A673 (cell line): ENCODE measurements around the gene ARHGAP5. TPM values are rescaled to one million over a fixed set of nuclear protein-coding genes. Genes with fewer than 3 reads are reported as not detected.

Experiments
- BruUV-seq: library from RNA; stranded (reverse); fragments of 400-500 nt; replicated peaks from 2 replicates; lab custom pipeline; 2021; lab: Mats Ljungman, UMichigan
- CTCF ChIA-PET: fragments of 300-600 bp; sonication (Branson Sonifier 250); formaldehyde crosslinking; loops from one replicate; lab custom pipeline; 2022; ENCODE audit warnings: antibody characterized with exemption; lab: Charles Lee
- POLR2A ChIA-PET: fragments of 300-600 bp; sonication (Branson Sonifier 250); formaldehyde crosslinking; loops from one replicate; lab custom pipeline; 2022; ENCODE audit warnings: antibody characterized with exemption; ENCODE audit not compliant: low non-redundant PET; lab: Charles Lee
- DNase-seq: peaks from one replicate; pipeline ENCODE4 v3.0.0-alpha.2; 2015; ENCODE audit warnings: low spot score
- H3K27ac ChIP-seq: fragments of 200-600 bp; sonication (generic); 2 replicates; pipeline ENCODE4 v1.5.1; 2016; ENCODE audit warnings: mixed run types, low read depth, mild to moderate bottlenecking, mixed read lengths, antibody characterized with exemption, low read length; ENCODE audit not compliant: poor library complexity, severe bottlenecking
- H3K27me3 ChIP-seq: fragments of 200-600 bp; sonication (generic); replicated peaks from 2 replicates; pipeline ENCODE4 v1.6.1; 2017; ENCODE audit warnings: mixed run types, low read depth, mild to moderate bottlenecking, mixed read lengths, antibody characterized with exemption, low read length; ENCODE audit not compliant: insufficient read depth, poor library complexity
- H3K36me3 ChIP-seq: fragments of 200-600 bp; sonication (generic); 2 replicates; pipeline ENCODE4 v1.6.1; 2016; ENCODE audit warnings: mixed run types, mild to moderate bottlenecking, mixed read lengths, antibody characterized with exemption, low read length; ENCODE audit not compliant: insufficient read depth, poor library complexity, severe bottlenecking
- H3K4me1 ChIP-seq: fragments of 200-600 bp; sonication (generic); 2 replicates; pipeline ENCODE4 v1.6.1; 2017; ENCODE audit warnings: mixed run types, mild to moderate bottlenecking, mixed read lengths, antibody characterized with exemption, low read length; ENCODE audit not compliant: insufficient read depth, poor library complexity, severe bottlenecking
- H3K4me3 ChIP-seq: fragments of 200-600 bp; sonication (generic); 2 replicates; pipeline ENCODE4 v1.5.1; 2016; ENCODE audit warnings: low read depth, mixed run types, mild to moderate bottlenecking, mixed read lengths, low read length; ENCODE audit not compliant: poor library complexity, severe bottlenecking
- H3K9me3 ChIP-seq: fragments of 200-600 bp; sonication (generic); 2 replicates; pipeline ENCODE4 v1.6.1; 2016; ENCODE audit warnings: mixed run types, low read depth, mild to moderate bottlenecking, mixed read lengths, antibody characterized with exemption, low read length; ENCODE audit not compliant: poor library complexity, severe bottlenecking
- EZH2 ChIP-seq: fragments of 200-600 bp; sonication (generic); IDR thresholded peaks from 2 replicates; pipeline ENCODE4 v1.6.1; 2017; ENCODE audit warnings: borderline replicate concordance, low read depth, mild to moderate bottlenecking, mixed read lengths, antibody characterized with exemption, low read length; ENCODE audit not compliant: poor library complexity, severe bottlenecking
- intact Hi-C: fragments of 100-400 bp; cut with micrococcal nuclease; formaldehyde crosslinking; loops from one replicate; pipeline ENCODE4 v1.10.0; 2022; ENCODE audit not compliant: unreplicated experiment
- total RNA-seq: library from RNA; stranded (reverse); gene quantifications from 2 replicates; pipeline ENCODE4 v1.2.3, GENCODE V29; 2021
- TF ChIP-seq, protein P1 (sequence below): fragments of 300-800, 200-600 bp; sonication (generic); conservative IDR thresholded peaks from 2 replicates; pipeline ENCODE4 v1.5.1; 2017; ENCODE audit warnings: low read depth, mild to moderate bottlenecking, antibody characterized with exemption, low read length, moderate library complexity, mixed read lengths

Gene ARHGAP5
- total RNA-seq, 1 experiment from 2014 or later, result 51.3 TPM

- no peak for TF ChIP-seq EZH2
- TF ChIP-seq, protein P1, sequence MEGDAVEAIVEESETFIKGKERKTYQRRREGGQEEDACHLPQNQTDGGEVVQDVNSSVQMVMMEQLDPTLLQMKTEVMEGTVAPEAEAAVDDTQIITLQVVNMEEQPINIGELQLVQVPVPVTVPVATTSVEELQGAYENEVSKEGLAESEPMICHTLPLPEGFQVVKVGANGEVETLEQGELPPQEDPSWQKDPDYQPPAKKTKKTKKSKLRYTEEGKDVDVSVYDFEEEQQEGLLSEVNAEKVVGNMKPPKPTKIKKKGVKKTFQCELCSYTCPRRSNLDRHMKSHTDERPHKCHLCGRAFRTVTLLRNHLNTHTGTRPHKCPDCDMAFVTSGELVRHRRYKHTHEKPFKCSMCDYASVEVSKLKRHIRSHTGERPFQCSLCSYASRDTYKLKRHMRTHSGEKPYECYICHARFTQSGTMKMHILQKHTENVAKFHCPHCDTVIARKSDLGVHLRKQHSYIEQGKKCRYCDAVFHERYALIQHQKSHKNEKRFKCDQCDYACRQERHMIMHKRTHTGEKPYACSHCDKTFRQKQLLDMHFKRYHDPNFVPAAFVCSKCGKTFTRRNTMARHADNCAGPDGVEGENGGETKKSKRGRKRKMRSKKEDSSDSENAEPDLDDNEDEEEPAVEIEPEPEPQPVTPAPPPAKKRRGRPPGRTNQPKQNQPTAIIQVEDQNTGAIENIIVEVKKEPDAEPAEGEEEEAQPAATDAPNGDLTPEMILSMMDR, result no peak
- H3K27me3 ChIP-seq, result no peaks in the 10 kb centered on the region
- H3K9me3 ChIP-seq, result no peaks in the 10 kb centered on the region
- no peak for DNase-seq
- intact Hi-C loops, result no loop called here
- no peaks in the 10 kb centered on the region for H3K4me1 ChIP-seq
- POLR2A ChIA-PET, result no interaction called here
- H3K27ac ChIP-seq, result no peak overlapping the region
- H3K4me3 ChIP-seq, result no peak overlapping the region
- BruUV-seq, result no TSS peak
- no peaks in the 10 kb centered on the region for H3K36me3 ChIP-seq
- CTCF ChIA-PET, result no interaction called here
Observed at GRCh38 chr14:32044454-32044853, 32.6 kb upstream of the ARHGAP5 start.

GRCh38 chr14:32047791-32048190, 29.3 kb upstream of the ARHGAP5 start:
- Histone ChIP-seq H3K4me1 (no peaks in the 10 kb centered on the region), H3K27ac (no peak overlapping the region), H3K9me3 (no peaks in the 10 kb centered on the region), H3K27me3 (no peaks in the 10 kb centered on the region), H3K36me3 (no peaks in the 10 kb centered on the region), H3K4me3 (no peak overlapping the region)
- POLR2A ChIA-PET, result interaction anchor here (0.6 kb wide), 1 partner anchor 347 kb away, joined by 8 read pairs; no protein-coding TSS in a partner anchor
- DNase-seq, result no peak
- CTCF ChIA-PET, result no interaction called here
- intact Hi-C loops, result no loop called here
- BruUV-seq, result no TSS peak
- TF ChIP-seq EZH2, result no peak
- TF ChIP-seq, protein P1, result no peak

DNA sequence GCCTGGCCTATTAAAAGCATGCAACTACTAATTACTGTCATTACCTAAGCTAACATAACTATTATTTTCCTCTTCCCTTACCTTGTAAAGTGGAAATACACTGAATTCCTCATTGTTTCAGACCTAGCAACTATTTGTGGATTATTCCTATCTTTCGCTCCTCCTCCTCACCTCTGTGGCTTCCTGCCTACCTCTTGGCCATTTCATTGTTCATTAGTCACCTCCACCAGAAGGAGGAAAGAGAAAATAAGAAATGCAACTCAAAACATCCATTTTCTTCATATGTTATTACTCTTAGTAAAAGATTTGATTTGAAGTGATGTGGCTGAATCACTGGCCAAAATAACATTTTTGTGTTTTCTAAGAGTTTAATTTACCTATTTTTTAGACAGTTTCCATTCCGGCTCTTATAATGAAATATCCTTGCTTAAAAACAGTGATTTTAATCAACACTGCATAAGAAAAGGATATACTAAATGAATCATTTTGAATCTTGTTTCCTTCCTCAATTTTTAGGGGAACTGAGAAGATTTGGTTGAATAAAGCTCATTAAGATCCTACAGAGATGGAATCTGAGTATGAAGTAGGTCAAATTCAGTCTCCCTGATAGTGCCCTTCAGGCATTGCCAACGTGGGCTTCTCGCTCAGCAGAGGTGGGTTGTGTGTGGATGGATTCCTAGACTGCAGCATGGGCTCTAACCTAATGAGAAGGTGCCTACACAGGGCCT, 27.6 kb upstream of the ARHGAP5 start:
- no TSS peak for BruUV-seq
- no peak overlapping the region for H3K27ac ChIP-seq
- POLR2A ChIA-PET, result no interaction called here
- CTCF ChIA-PET, result no interaction called here
- intact Hi-C loops, result no loop called here
- H3K36me3 ChIP-seq, result no peaks in the 10 kb centered on the region
- H3K9me3 ChIP-seq, result no peaks in the 10 kb centered on the region
- no peak overlapping the region for H3K4me3 ChIP-seq
- H3K4me1 ChIP-seq, result no peaks in the 10 kb centered on the region
- H3K27me3 ChIP-seq, result no peaks in the 10 kb centered on the region
- no peak for DNase-seq
- TF ChIP-seq, protein P1, result no peak
- no peak for TF ChIP-seq EZH2
